ENCODE results near the gene UBAP1. TPM values are rescaled to one million over a fixed set of nuclear protein-coding genes. Genes with fewer than 3 reads are reported as not detected.
"Not testable (repeated sequence)": the region's sequence is repeated elsewhere in the genome, so short reads cannot be mapped to it uniquely, and the experiment has no call there.

UBAP1 gene
- total RNA-seq, 1 donor = 79.0 TPM

GRCh38 chr9:34230556-34230955 is 51.7 kb downstream of the UBAP1 start:
- Histone ChIP-seq H3K4me3 (ENCODE audit: low read length) (no peak overlapping the region), H3K9me3 (ENCODE audit: low read depth, low read length) (no peaks in the 10 kb centered on the region), H3K27me3 (ENCODE audit: insufficient read depth, low read length) (no peaks in the 10 kb centered on the region), H3K4me1 (ENCODE audit: insufficient read depth, low read length) (no peaks in the 10 kb centered on the region)

GRCh38 chr9:34232201-34232600 is 53.4 kb downstream of the UBAP1 start:
- Histone ChIP-seq H3K27me3 (ENCODE audit: insufficient read depth, low read length) (no peaks in the 10 kb centered on the region), H3K4me1 (ENCODE audit: insufficient read depth, low read length) (no peaks in the 10 kb centered on the region), H3K4me3 (ENCODE audit: low read length) (no peak overlapping the region), H3K9me3 (ENCODE audit: low read depth, low read length) (no peaks in the 10 kb centered on the region)

GRCh38 chr9:34233672-34234071 is 54.8 kb downstream of the UBAP1 start:
- H3K27me3 ChIP-seq (ENCODE audit: insufficient read depth, low read length) = no peaks in the 10 kb centered on the region
- no peaks in the 10 kb centered on the region for H3K4me1 ChIP-seq (ENCODE audit: insufficient read depth, low read length)
- H3K4me3 ChIP-seq (ENCODE audit: low read length) = no peak overlapping the region
- H3K9me3 ChIP-seq (ENCODE audit: low read depth, low read length) = no peaks in the 10 kb centered on the region

- Histone ChIP-seq H3K27me3 (ENCODE audit: insufficient read depth, low read length) (no peaks in the 10 kb centered on the region), H3K9me3 (ENCODE audit: low read depth, low read length) (no peaks in the 10 kb centered on the region)
These were observed 59.0 kb downstream of the UBAP1 start for GRCh38 chr9:34237836-34238235.

GRCh38 chr9:34240006-34240405 is 61.2 kb downstream of the UBAP1 start:
- H3K9me3 ChIP-seq (ENCODE audit: low read depth, low read length) = no peaks in the 10 kb centered on the region
- no peak overlapping the region for H3K4me3 ChIP-seq (ENCODE audit: low read length)
- H3K4me1 ChIP-seq (ENCODE audit: insufficient read depth, low read length) = no peaks in the 10 kb centered on the region
- H3K27me3 ChIP-seq (ENCODE audit: insufficient read depth, low read length) = no peaks in the 10 kb centered on the region

More at GRCh38 chr9:34237836-34238235, 59.0 kb downstream of the UBAP1 start:
- Histone ChIP-seq H3K4me1 (ENCODE audit: insufficient read depth, low read length) (no peaks in the 10 kb centered on the region), H3K4me3 (ENCODE audit: low read length) (no peak overlapping the region)

- Histone ChIP-seq H3K4me1 (ENCODE audit: insufficient read depth, low read length) (no peaks in the 10 kb centered on the region), H3K9me3 (ENCODE audit: low read depth, low read length) (no peaks in the 10 kb centered on the region), H3K27me3 (ENCODE audit: insufficient read depth, low read length) (no peaks in the 10 kb centered on the region), H3K4me3 (ENCODE audit: low read length) (no peak overlapping the region)
These were observed 64.0 kb downstream of the UBAP1 start for GRCh38 chr9:34242830-34243229.

- H3K4me3 ChIP-seq (ENCODE audit: low read length); H3K27me3 ChIP-seq (ENCODE audit: insufficient read depth, low read length); H3K4me1 ChIP-seq (ENCODE audit: insufficient read depth, low read length); H3K9me3 ChIP-seq (ENCODE audit: low read depth, low read length): not testable (repeated sequence)
These were observed 66.4 kb downstream of the UBAP1 start for GRCh38 chr9:34245212-34245611.

- Histone ChIP-seq H3K4me3 (ENCODE audit: low read length) (no peak overlapping the region), H3K9me3 (ENCODE audit: low read depth, low read length) (no peaks in the 10 kb centered on the region), H3K4me1 (ENCODE audit: insufficient read depth, low read length) (no peaks in the 10 kb centered on the region), H3K27me3 (ENCODE audit: insufficient read depth, low read length) (no peaks in the 10 kb centered on the region)
These were observed 67.6 kb downstream of the UBAP1 start for GRCh38 chr9:34246453-34246852.

GRCh38 chr9:34247782-34248181 is 68.9 kb downstream of the UBAP1 start:
- H3K4me3 ChIP-seq (ENCODE audit: low read length); H3K4me1 ChIP-seq (ENCODE audit: insufficient read depth, low read length); H3K27me3 ChIP-seq (ENCODE audit: insufficient read depth, low read length); H3K9me3 ChIP-seq (ENCODE audit: low read depth, low read length): not testable (repeated sequence)

GRCh38 chr9:34249274-34249673 is 70.4 kb downstream of the UBAP1 start:
- Histone ChIP-seq H3K4me1 (ENCODE audit: insufficient read depth, low read length) (no peaks in the 10 kb centered on the region), H3K9me3 (ENCODE audit: low read depth, low read length) (no peaks in the 10 kb centered on the region), H3K27me3 (ENCODE audit: insufficient read depth, low read length) (no peaks in the 10 kb centered on the region), H3K4me3 (ENCODE audit: low read length) (no peak overlapping the region)

GRCh38 chr9:34250721-34251120 is 71.9 kb downstream of the UBAP1 start:
- Histone ChIP-seq H3K27me3 (ENCODE audit: insufficient read depth, low read length) (no peaks in the 10 kb centered on the region), H3K9me3 (ENCODE audit: low read depth, low read length) (no peaks in the 10 kb centered on the region), H3K4me3 (ENCODE audit: low read length) (no peak overlapping the region), H3K4me1 (ENCODE audit: insufficient read depth, low read length) (no peaks in the 10 kb centered on the region)

- peaks cover 5% of the 10 kb centered on the region for H3K4me1 ChIP-seq (ENCODE audit: insufficient read depth, low read length)
- H3K4me3 ChIP-seq (ENCODE audit: low read length) = no peak overlapping the region
- H3K9me3 ChIP-seq (ENCODE audit: low read depth, low read length) = no peaks in the 10 kb centered on the region
- H3K27me3 ChIP-seq (ENCODE audit: insufficient read depth, low read length) = no peaks in the 10 kb centered on the region
These were observed 73.2 kb downstream of the UBAP1 start for GRCh38 chr9:34252016-34252415.

- no peaks in the 10 kb centered on the region for H3K9me3 ChIP-seq (ENCODE audit: low read depth, low read length)
- H3K27me3 ChIP-seq (ENCODE audit: insufficient read depth, low read length) = no peaks in the 10 kb centered on the region
- peaks cover 5% of the 10 kb centered on the region for H3K4me1 ChIP-seq (ENCODE audit: insufficient read depth, low read length)
- no peak overlapping the region for H3K4me3 ChIP-seq (ENCODE audit: low read length)
These were observed 74.0 kb downstream of the UBAP1 start for GRCh38 chr9:34252670-34253459.

GRCh38 chr9:34253460-34253837 is 74.6 kb downstream of the UBAP1 start:
- Histone ChIP-seq H3K27me3 (ENCODE audit: insufficient read depth, low read length) (no peaks in the 10 kb centered on the region), H3K4me1 (ENCODE audit: insufficient read depth, low read length) (peaks cover 5% of the 10 kb centered on the region), H3K4me3 (ENCODE audit: low read length) (no peak overlapping the region), H3K9me3 (ENCODE audit: low read depth, low read length) (no peaks in the 10 kb centered on the region)

GRCh38 chr9:34254141-34254913 is 75.5 kb downstream of the UBAP1 start:
- Histone ChIP-seq H3K27me3 (ENCODE audit: insufficient read depth, low read length) (no peaks in the 10 kb centered on the region), H3K4me1 (ENCODE audit: insufficient read depth, low read length) (peaks cover 5% of the 10 kb centered on the region), H3K4me3 (ENCODE audit: low read length) (no peak overlapping the region), H3K9me3 (ENCODE audit: low read depth, low read length) (no peaks in the 10 kb centered on the region)
